PFSK-1 (cell line): ENCODE results near the gene PHLDA1.

Experiments used
- FOXP2 ChIP-seq: optimal IDR thresholded peaks from 2 replicates; pipeline ENCODE3; 2011; ENCODE audit warnings: borderline replicate concordance, control low read depth, inconsistent platforms; ENCODE audit not compliant: insufficient read depth; ENCODE audit errors: extremely low read length, extremely low read depth
- POLR2AphosphoS5 ChIP-seq: IDR thresholded peaks from 2 replicates; pipeline ENCODE4 v1.6.1; 2012; ENCODE audit warnings: low read depth, mild to moderate bottlenecking, control low read depth, low read length, moderate library complexity
- REST ChIP-seq, 2 experiments: IDR thresholded peaks; 2 replicates each; pipeline versions ENCODE4 v1.6.1 to v1.8.0; 2011 to 2012; ENCODE audit warnings: low read depth in 2 of 2, low read length in 2 of 2, control low read depth in 1 of 2, inconsistent platforms in 1 of 2, mild to moderate bottlenecking in 1 of 2, moderate library complexity in 1 of 2; ENCODE audit not compliant: insufficient read depth in 1 of 2
- SIN3A ChIP-seq: IDR thresholded peaks from 2 replicates; pipeline ENCODE4 v1.6.1; 2012; ENCODE audit warnings: mild to moderate bottlenecking, low read length, moderate library complexity, borderline replicate concordance; ENCODE audit not compliant: insufficient read depth
- TAF1 ChIP-seq: IDR thresholded peaks from 2 replicates; pipeline ENCODE4 v1.6.1; 2012; ENCODE audit warnings: low read length, control low read depth, borderline replicate concordance; ENCODE audit not compliant: insufficient read depth

The PHLDA1 gene

GRCh38 chr12:75991753-75992152 is 39.8 kb downstream of the PHLDA1 start:
- TF ChIP-seq TAF1 (no peak), POLR2AphosphoS5 (no peak), FOXP2 (no peak), SIN3A (no peak), REST (IDR thresholded peaks at IDR 0.05; ENCODE audit: insufficient read depth in 1 of 2, low read depth in 2 of 2, low read length in 2 of 2) (no peak)

GRCh38 chr12:75990189-75990912 is 41.2 kb downstream of the PHLDA1 start:
- TF ChIP-seq FOXP2 (no peak), POLR2AphosphoS5 (no peak), TAF1 (no peak), REST (IDR thresholded peaks at IDR 0.05; ENCODE audit: insufficient read depth in 1 of 2, low read depth in 2 of 2, low read length in 2 of 2) (no peak), SIN3A (no peak)

- no peak for TF ChIP-seq FOXP2
Observed at GRCh38 chr12:75986001-75986746, 45.4 kb downstream of the PHLDA1 start.

- TF ChIP-seq POLR2AphosphoS5 = no peak
- no peak for TF ChIP-seq SIN3A
Observed at GRCh38 chr12:75985566-75985965, 46.0 kb downstream of the PHLDA1 start.

- TF ChIP-seq FOXP2 (no peak), REST (IDR thresholded peaks at IDR 0.05; ENCODE audit: insufficient read depth in 1 of 2, low read depth in 2 of 2, low read length in 2 of 2) (no peak), SIN3A (no peak), POLR2AphosphoS5 (no peak), TAF1 (no peak)
Observed at GRCh38 chr12:75984577-75985182, 46.9 kb downstream of the PHLDA1 start.

- TF ChIP-seq POLR2AphosphoS5 = no peak
- TF ChIP-seq FOXP2 = no peak
- TF ChIP-seq REST (IDR thresholded peaks at IDR 0.05; ENCODE audit: insufficient read depth in 1 of 2, low read depth in 2 of 2, low read length in 2 of 2) = no peak
- no peak for TF ChIP-seq SIN3A
- no peak for TF ChIP-seq TAF1
Observed at GRCh38 chr12:75982979-75983660, 48.5 kb downstream of the PHLDA1 start.
